ENCODE data around the gene CCNY. TPM values are rescaled to one million over a fixed set of nuclear protein-coding genes. Genes with fewer than 3 reads are reported as not detected.

The CCNY gene
- total RNA-seq, result 32.8 and 36.9 TPM in 2 replicates

DNA sequence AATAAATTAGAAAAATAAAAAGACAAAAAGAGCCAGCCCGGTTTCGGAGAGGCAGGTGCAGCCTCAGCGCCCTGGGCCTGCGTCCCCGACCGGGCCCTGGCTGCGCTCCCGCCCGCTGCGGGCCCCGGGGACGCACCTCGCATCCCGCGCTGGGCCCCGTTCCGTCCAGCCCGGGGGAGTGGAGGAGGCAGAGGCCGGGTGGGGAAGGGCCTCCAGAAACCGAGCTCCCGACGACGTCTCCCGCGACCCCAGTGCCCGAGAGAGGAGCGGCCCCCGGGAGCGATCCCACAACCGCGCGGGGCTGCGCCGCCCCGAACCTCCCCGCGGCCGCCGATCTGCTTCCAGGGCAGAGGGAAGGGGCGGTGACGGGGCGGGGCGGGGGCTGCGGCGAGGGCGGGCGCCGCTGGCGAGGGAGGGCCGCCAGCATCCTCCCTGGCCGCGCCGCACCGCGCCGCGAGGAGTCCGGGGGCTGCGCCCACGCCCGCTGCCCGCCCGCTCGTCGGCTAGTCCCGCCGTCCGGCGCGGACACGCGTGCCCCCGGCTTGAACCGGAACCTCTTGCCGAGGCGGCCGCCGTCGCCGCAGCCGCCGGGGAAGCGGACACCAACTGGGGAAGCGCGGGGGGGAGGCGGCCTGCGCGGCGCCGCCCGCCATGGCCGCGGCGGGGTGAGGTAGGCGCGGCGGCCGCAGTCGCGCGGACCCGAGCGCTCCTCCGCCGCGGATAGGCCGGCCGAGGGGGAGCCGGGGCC is at the start of gene CCNY:
CCNY (plus strand) TSS at position 426 of the 748 bp plus-strand sequence. CDS start 545 bp downstream, outside the sequence.

DNA sequence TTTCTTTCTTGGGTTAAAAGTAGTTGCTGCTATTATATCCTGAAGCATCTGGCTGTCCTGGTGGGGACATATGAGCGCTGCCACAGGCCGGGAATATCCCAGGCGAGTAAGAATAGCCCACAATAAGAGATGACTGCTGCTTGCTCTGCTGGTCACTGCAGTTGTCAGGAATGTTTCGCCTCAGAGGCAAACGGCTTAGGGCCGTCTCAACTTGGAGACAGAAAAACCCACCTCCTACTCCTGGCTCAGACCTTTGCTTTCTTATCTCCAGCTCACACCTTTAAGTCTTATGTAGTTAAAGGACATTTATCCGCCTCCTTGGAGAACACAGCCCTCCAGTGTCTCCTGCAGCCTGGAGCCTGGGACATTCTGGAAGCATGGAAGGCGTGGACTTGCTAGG is 268.9 kb downstream of the CCNY start, which contains the start of gene GJD4:
GJD4 (plus strand) TSS at position 151 of the 400 bp plus-strand sequence; CDS start at position 378, 227 bp downstream.

Other genes with a start within 250 kb of the CCNY start
- gene CUL2, start 246.2 kb upstream of the CCNY start, total RNA-seq, result 15.5 and 17.6 TPM in 2 replicates
- gene CREM, start 209.7 kb upstream of the CCNY start, total RNA-seq, result 8.3 and 21.4 TPM in 2 replicates